ENCODE results near the gene NHERF1. TPM values are rescaled to one million over a fixed set of nuclear protein-coding genes. Genes with fewer than 3 reads are reported as not detected.

The NHERF1 gene
- total RNA-seq, 1 donor from 2014 or later, result 18.4 TPM

DNA sequence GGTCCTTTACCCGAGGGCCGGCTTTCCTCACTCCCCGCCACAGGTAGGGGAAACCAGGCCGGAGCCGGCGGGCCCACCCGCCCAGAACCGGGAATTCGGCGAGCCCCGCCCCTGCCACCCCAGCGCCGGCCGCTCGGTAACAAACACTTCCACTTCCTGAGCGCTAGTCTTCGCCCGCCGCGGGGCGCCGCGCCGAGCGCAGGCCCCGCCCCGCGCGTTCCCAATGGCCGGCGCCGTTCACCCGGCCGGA lies 224 bp upstream of the NHERF1 start:
- no peak for DNase-seq (ENCODE audit: extremely low read depth, low read depth, low spot score)

DNA sequence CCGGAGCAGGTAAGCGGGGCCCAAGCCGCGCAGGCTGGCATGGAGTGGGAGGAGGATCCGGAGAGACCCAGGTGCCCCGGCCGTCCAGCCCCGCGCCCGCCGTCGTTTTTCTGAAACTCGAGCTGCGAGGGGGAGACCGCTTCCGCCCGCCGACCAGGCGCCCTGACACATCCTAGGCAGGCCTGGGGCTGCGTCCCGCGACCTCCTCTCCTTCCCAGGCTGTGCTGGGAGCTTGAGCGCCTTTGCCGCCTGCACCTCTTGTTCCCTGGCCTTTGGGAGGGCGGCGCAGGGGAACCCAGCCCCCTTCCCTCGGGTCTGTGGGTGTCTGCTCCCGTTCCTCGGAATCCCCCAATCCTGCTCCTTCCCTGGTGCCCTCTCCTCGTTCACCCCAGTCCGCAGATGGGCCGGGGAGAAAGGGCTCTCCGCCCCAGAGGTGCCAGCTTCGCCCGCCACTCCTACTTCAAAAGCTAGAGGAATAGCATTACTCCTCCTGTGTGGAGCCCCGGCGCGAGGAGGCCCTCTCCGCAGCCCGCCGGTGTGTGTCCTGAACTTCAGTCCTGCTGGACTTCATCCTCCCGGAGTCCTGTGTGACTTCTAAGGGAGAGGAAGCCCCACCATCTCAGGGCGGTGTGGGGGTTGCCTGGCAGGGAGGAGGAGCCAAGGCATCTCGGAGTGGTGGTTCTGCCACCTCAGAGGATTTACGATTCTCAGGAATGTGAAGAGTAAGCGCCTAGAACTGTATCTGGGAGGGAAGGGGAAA lies 1.0 kb downstream of the NHERF1 start:
- no peak for DNase-seq (ENCODE audit: extremely low read depth, low read depth, low spot score)

DNA sequence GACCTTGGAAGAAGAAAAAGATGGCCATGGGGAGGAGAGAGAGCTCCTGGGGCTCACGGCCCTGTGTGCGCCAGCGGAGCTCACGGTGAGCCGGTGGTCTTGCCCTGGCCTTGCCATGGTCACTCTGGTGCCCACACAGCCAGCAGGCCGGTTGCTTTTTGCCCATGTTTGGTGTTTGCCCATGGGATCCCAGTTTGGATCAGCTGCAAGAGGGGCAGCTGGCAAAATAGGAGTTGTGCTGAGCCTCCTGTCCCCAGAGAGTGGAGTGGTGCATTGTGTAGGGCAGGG lies 1.6 kb downstream of the NHERF1 start:
- no peak for DNase-seq (ENCODE audit: extremely low read depth, low read depth, low spot score)

DNA sequence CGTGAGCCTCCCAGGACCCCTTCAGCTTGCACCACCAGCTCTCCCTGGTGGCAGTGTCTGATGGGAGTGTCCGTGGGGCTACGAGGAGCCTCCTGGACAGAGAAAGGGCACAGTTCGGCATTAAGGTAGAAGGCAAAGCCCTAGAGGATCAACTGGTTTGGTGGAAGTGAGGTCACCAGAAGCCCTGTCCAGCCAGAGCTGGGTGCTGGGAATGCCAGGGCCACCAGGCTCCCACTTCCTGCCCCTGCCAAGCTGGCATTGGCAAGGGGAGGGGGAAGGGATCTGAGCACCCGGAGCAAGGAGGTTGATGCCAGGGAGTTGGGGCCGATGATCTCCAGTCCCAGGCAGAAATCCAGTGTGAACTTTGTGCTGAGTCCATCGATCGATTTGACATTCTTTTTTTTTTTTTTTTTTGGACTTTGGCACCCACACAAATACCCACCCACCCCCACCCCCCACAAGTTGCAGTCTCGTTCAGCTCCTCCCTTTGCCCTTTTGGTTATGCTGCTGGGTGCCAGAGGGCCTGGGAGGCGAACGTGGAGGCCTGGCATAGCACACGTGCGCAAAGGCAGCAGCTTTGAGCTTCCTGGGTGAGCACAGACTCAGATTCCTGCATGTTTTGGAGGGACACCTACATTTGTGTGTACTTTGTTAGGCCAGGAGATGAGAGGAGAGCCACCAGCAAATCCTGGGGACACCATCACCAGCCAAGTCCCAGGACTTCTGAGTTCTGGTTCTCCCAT lies 2.1 kb downstream of the NHERF1 start:
- no peak for DNase-seq (ENCODE audit: extremely low read depth, low read depth, low spot score)

DNA sequence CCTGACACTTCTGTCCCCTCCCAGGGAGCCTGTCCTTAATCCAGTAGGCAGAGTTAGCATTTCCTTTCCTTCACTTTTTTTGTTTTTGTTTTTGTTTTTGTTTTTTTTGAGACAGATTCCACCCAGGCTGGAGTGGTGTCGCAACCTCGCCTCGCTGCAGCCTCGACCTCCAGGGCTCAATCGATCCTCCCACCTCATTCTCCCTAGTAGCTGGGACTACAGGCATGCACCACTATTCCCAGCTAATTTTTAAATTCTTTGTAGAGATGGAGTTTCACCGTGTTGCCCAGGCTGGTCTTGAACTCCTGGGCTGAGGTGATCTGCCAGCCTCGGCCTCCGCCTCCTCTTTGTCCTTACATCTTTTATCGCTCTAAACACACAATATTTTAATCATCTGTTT lies 4.0 kb downstream of the NHERF1 start:
- DNase-seq (ENCODE audit: extremely low read depth, low read depth, low spot score), result no peak

DNA sequence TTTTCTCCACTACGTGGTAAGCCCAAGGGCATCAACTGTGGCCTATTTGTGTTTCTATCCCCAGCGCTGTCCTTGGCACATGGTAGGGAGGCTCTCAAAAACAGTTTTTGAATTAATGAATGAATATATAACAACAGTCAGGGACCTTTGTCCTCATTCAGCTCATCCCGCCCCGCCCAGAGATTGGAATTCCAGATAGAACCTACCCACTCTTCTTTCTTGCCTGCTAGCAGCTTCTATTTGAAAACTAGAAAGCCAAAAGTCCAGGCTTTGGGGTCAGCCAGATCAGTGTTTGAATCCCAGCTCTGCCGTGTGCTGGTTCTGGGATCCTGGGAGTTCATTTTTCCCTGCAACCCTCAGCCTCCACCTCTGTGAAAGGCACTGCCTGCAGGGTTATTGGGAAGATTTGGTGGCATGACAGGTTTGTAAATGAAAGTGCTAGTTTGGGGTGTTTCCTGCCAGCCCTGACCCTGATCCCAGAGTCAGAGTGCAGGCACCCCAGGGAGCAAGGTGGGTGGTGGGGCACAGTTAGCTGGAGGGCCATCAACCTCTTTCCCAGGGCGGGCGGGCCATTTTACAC lies 4.5 kb downstream of the NHERF1 start:
- no peak for DNase-seq (ENCODE audit: extremely low read depth, low read depth, low spot score)

DNA sequence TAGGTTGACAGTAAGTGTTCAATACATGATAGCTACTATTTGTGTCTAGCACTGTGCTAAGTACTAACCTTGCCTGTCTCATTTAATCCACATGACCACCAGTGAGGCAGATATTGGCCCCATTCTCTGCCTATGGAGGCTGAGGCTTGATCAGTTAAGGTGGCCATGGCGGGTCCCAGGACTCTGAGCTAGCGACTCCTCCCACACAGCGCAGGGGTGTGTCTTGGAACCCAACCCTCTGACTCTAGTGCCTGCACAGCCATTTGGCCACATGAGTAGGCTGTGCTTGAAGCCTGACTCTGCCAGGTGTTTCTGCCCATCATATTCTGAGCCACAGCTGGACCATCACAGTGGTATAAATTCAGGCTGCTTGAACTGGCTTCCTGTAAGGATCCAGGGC lies 6.4 kb downstream of the NHERF1 start:
- DNase-seq (ENCODE audit: extremely low read depth, low read depth, low spot score), result no peak

DNA sequence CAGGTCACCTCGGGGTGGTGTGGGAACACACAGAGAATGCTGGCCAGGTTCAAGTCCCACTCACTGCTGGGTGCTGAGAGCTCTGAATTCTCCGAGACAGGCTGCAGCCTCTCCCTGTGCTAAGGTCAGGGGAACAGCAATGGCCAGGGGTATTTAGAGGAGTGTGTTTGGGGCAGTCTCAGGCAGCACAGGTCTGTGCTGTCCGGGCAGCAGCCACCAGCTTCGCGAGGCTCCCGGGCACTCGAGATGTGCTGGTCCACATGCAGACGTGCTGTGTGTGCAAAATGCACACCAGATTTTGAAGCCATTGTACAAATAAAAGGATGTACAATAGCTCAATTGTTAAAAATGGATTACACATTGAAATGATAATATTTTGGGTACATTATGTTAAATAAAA lies 7.1 kb downstream of the NHERF1 start:
- DNase-seq (ENCODE audit: extremely low read depth, low read depth, low spot score), result no peak

DNA sequence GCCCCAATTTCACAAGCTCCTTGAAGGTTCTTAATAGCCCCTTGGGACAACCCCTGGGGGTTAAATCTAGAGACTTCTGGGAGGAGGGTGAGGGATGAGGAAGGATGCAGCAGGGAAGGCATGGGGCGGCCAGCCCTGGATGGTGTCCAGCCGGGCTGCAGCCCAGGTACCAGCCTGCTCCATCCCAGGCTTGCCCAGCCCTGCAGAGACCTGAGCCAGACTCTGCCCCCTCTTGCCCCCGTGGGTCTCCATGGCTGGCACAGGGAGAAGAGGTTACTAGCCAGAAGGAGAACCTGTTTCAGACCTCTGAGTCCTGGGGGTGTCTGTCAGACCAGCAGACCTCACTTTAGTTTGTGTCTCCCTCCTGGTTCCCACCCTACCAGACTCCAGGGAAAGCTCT lies 8.5 kb downstream of the NHERF1 start:
- DNase-seq (ENCODE audit: extremely low read depth, low read depth, low spot score), result no peak

DNA sequence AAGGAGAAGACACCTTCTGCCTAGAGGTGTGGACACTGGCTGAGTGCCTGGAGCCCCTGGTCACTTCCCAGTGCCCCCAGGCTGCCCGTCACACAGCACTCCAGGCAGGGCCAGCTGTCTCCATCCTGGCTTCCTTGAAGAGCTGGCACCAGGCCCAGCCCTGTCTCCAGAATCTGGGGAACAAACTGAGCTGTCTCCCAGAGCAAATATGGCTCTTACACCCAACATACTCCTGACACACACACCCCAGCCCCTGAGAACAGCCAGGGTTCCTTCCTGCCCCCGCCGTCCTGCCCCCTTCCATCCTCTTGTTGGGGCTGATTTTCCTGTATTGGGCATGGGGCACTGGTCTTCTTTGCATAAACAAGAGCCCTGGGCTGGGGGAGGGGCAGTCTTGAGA lies 9.1 kb downstream of the NHERF1 start:
- no peak for DNase-seq (ENCODE audit: extremely low read depth, low read depth, low spot score)

DNA sequence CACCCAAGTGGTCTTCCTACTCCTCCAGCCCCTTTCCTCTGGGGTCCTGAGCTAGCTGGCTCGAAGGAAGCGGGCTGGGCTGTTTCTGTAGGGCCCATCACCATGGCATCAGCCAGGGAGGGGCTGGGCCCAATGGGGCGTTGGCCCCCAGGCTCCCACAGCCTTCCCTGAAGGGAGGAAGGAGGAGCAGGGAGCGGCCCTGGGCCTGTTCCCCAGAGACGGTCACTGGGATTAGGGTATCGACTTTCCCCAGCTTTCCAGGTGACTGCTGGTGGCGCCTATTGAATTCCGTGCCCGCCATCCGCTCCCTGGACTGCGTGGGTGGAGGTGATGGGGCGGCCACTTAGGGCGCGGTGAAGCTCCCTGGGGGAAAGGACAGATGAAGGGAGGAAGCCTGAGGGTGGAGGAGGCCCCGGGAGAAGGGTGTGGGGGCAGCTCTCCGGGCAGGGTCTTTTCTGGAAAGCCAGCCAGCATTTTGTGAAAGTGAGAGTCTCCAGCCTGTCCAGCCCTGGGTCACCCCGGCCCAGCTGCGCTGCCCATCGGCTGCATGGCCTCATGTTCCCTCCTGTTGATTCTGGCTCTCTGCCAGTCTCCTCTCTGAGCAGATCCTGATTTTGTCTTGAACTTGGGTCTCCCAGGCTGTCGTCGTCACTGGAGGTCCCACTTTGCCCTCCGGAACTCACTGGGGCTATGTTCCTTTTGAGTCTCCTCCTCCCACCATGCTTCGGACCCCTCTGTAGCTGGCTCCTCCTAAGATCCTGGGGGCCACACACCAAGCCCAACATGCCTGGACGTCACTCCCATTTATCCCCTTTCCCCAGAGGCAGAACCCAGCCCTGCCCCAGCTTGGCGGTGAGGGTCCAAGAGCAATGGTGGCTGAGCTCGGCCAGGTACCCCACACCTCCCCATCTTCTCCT lies 9.8 kb downstream of the NHERF1 start:
- no peak for DNase-seq (ENCODE audit: extremely low read depth, low read depth, low spot score)

DNA sequence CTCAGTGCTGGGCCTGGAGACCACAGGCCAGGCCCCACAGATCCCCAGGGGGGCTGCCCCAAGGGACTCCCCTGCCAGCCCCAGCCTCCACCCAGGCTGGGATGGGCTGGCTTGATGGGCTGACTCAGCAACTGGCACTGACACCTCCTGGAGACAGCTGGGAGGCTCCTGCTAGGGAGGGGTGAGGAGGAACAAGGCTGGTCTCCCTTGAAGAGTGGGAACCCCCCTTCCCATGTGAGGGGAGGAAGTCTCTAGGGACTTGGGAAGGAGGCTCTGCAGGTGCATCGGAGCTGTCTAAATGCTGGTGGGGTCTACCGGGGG lies 10.4 kb downstream of the NHERF1 start:
- no peak for DNase-seq (ENCODE audit: extremely low read depth, low read depth, low spot score)

DNA sequence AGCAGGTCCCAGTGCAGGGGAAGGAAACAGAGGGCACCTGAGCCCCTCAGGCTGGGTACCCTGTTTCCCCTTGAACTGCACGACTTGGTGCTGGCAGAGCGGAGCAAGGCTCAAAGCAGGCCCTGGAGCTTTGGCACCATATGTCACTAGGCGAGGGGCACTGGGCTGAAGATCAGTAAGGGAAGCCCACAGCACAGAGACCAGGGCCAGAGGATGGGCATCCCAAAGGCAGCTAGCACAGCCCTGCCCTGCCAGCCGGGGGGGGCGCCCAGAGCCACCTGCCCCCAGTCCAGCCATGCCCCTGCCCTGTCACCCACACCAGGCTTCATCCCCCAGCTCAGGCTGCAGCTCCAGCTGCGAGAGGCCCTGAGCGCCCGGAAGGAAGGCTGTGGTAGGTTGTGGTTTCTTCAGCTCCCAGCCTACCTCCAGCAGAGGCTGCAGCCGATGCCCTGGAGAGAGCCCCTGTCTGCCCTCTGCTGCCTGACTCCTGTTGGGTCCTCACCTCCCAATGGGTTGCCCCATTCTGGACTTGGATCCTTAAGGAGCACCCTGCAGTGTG lies 10.9 kb downstream of the NHERF1 start:
- no peak for DNase-seq (ENCODE audit: extremely low read depth, low read depth, low spot score)

DNA sequence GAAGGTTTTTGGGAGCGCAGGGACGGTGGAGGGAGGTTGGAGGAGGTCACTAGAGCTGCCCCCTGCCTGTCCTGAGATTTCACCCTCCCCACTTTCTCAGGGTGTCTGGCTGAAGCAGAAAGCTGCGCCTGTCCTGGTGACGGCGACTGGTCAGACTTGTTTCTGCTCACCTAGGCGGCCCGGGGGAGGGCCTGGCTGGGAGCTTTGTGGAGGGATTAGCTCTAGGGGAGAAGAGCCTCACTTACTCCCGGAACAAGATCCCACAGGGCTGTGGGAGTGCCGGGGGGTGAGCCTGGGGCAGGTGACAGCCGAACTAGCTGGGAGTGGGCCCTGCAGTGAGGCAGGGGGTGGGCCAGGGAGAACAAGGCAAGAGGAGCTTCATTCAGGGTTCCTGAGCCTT lies 11.5 kb downstream of the NHERF1 start:
- no peak for DNase-seq (ENCODE audit: extremely low read depth, low read depth, low spot score)

DNA sequence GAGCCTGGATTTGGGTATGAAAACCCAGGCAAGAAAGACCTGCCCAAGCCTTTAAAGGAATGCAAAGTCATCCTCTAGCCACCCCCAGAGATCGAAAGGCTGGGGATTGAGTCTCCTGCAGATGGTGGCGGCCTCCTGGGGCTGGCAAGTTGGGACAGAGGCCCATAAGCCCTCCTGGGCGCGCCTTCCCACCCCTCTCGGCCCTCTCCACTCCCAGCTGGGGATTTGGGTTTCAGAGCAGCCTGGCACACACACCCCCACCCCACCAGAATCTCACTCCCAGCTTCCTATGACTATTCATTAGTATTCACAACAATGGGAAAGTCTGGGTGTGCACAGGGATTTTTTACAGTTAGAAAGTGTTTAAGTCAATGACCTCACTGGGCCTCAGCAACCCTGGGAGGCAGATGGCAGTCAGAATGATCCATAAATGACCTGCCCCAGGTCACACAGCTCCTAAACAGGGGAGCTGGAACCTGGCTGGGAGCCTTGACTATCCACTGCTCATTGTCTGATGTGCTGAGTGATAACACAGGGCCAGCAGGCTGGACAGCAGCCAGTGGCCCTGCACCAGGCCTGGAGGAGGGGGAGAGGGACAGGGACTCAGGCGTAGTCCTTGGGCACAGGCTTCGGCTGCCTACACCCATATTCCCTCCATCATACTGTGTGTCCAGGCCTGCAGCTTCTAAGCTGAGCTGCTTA lies 12.1 kb downstream of the NHERF1 start:
- no peak for DNase-seq (ENCODE audit: extremely low read depth, low read depth, low spot score)

DNA sequence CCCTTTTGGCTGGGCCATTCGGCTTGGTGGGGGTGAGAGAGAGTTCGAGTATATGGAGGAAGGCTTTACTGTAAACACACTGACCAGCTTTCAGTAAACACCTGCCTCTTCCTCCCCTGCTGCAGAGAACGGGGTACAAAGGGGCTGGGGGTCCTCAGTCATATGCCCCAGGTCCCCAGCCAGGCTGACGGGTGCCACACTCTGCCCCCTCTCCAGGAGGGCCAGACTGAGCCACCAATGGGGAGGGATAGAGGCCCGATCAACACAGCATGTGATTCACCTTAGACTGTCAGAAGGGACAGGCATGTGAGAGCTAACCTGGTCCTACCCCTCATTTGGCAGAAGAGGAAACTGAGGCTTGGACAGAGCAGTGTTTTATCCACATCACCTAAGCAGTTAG lies 13.0 kb downstream of the NHERF1 start:
- DNase-seq (ENCODE audit: extremely low read depth, low read depth, low spot score), result no peak

DNA sequence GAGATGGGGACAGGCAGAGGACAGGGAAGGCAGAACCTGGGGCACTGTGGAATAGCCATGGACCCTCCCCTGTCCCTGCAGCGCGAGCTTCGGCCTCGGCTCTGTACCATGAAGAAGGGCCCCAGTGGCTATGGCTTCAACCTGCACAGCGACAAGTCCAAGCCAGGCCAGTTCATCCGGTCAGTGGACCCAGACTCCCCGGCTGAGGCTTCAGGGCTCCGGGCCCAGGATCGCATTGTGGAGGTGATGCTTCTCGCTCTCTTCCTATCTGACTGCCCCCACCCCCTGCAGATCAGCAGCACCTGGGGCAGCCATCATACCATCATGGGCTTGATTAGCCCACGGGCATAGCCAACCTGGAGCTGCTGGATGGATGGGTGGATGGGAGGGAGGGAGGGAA lies 13.5 kb downstream of the NHERF1 start:
- no peak for DNase-seq (ENCODE audit: extremely low read depth, low read depth, low spot score)

DNA sequence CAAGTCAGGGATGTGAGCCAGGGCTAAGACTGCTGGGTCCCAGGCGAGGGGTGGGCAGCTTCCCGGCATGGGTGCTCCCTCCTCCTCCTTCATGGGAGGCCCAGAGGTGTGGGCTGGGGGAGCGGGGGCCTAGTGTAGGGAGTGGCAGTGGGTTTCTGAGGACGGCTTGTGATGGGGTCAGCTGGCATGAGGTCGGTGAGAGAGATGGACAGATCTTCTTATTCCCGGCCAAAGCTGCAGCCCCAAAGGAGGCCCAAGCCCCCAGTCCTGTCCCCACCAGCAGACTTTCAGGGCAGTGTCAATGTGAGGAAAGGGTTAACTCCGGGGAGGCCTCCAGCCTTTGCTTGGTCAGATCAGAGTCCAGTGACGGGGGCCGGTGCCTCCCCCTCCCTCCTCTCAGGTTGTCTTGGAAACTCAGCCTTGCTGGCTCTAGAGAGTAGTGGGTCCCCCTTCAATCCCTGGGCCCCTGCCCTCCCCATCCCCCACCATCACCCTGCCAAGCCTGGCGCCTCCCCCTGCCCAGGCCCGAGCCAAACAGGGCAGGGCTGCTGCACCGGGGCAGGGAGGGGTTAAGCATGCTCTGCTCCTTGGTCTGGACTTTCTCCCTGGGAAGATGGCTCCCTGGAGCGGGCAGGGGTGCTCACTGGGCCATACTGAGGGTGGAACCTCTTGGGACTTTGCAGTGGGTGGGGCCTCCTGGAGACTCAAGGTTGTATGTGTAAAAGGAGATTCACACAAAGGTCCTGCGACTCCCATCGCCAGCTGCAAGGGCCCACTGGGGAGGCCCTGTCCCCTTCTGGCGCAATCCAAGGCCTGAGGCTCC lies 15.3 kb downstream of the NHERF1 start:
- no peak for DNase-seq (ENCODE audit: extremely low read depth, low read depth, low spot score)

DNA sequence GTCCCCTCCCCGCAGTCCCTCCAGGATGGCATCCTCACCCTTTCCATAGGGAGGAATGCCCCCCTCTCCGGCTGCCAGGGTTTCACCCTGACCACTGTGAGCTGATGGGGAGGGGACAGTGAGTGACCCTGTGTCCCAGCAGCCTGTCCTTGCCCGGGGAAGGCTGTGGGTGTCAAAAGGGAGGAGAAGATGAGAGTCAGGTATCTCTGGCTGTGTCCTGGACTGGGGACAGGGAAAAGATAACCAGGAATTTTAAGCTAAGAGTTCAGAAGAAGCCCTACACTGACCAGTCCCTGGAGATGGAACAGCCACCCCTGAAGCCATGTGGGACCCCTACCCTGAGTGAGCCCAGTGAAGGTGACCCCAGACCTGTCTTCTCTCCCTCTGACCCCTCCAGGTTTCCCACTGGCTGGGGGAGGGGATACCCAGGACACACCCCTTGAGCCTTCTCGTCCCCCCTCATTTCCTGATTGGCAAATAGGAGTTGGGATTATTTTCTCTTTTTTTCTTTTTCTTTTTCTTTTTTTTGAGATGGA lies 16.4 kb downstream of the NHERF1 start:
- DNase-seq (ENCODE audit: extremely low read depth, low read depth, low spot score), result no peak

DNA sequence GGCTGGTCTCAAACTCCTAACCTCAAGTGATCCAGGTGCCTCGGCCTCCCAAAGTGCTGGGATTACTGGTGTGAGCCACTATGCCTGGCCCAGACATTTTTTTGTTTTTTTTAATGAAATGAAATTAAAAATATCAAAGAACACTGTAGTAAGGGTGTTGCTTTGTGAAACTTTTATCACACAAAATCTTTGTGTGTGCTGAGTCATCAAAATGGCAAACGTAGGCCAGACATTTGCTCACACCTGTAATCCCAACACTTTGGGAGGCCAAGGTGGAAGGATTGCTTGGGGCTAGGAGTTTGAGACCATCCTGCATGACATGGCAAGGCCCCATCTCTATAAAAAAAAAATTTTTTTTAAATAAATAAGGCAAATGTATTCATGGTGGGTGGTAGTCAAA lies 18.0 kb downstream of the NHERF1 start:
- DNase-seq (ENCODE audit: extremely low read depth, low read depth, low spot score), result no peak

All from glomerular endothelial cell (primary cell).